ENCODE measurements around the gene DES.

DES gene

DNA sequence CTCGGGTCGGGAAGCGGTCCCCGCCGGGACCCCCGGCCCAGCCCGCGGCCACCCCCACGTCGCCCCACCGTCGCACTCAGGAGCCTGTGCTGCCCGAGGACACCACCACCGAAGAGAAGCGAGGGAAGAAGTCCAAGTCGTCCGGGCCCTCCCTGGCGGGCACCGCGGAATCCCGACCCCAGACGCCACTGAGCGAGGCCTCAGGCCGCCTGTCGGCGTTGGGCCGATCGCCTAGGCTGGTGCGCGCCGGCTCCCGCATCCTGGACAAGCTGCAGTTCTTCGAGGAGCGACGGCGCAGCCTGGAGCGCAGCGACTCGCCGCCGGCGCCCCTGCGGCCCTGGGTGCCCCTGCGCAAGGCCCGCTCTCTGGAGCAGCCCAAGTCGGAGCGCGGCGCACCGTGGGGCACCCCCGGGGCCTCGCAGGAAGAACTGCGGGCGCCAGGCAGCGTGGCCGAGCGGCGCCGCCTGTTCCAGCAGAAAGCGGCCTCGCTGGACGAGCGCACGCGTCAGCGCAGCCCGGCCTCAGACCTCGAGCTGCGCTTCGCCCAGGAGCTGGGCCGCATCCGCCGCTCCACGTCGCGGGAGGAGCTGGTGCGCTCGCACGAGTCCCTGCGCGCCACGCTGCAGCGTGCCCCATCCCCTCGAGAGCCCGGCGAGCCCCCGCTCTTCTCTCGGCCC lies 30.1 kb downstream of the DES start:
- Histone ChIP-seq H3K27ac (ENCODE audit: low read depth, low read length, severe bottlenecking) (no peak overlapping the region), H3K9me3 (ENCODE audit: control insufficient read depth, low read length) (no peaks in the 10 kb centered on the region), H3K4me1 (ENCODE audit: control insufficient read depth, insufficient read depth, low read length, poor library complexity, severe bottlenecking) (peaks cover 51% of the 10 kb centered on the region), H3K36me3 (ENCODE audit: control insufficient read depth, insufficient read depth, low read length) (peaks cover 32% of the 10 kb centered on the region), H3K4me3 (ENCODE audit: extremely low read depth, insufficient read depth, low read length, poor library complexity, severe bottlenecking) (no peak overlapping the region)
- WGBS, 2 experiments (ENCODE audit: insufficient coverage in 2 of 2): 96% methylated on average over 65 to 86 of the region's 88 CpGs

DNA sequence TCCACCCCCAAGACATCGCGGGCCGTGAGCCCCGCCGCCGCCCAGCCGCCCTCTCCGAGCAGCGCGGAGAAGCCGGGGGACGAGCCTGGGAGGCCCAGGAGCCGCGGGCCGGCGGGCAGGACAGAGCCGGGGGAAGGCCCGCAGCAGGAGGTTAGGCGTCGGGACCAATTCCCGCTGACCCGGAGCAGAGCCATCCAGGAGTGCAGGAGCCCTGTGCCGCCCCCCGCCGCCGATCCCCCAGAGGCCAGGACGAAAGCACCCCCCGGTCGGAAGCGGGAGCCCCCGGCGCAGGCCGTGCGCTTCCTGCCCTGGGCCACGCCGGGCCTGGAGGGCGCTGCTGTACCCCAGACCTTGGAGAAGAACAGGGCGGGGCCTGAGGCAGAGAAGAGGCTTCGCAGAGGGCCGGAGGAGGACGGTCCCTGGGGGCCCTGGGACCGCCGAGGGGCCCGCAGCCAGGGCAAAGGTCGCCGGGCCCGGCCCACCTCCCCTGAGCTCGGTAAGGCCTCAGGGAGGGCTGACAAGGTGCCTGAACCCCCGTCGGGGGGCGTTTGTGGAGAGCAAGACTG lies 30.7 kb downstream of the DES start:
- WGBS, 2 experiments (ENCODE audit: insufficient coverage in 2 of 2): 88 to 90% methylated on average over 47 to 49 of the region's 51 CpGs
- H3K4me1 ChIP-seq (ENCODE audit: control insufficient read depth, insufficient read depth, low read length, poor library complexity, severe bottlenecking): peaks cover 57% of the 10 kb centered on the region
- no peak overlapping the region for H3K4me3 ChIP-seq (ENCODE audit: extremely low read depth, insufficient read depth, low read length, poor library complexity, severe bottlenecking)
- no peaks in the 10 kb centered on the region for H3K9me3 ChIP-seq (ENCODE audit: control insufficient read depth, low read length)
- peaks cover 32% of the 10 kb centered on the region for H3K36me3 ChIP-seq (ENCODE audit: control insufficient read depth, insufficient read depth, low read length)
- no peak overlapping the region for H3K27ac ChIP-seq (ENCODE audit: low read depth, low read length, severe bottlenecking)

DNA sequence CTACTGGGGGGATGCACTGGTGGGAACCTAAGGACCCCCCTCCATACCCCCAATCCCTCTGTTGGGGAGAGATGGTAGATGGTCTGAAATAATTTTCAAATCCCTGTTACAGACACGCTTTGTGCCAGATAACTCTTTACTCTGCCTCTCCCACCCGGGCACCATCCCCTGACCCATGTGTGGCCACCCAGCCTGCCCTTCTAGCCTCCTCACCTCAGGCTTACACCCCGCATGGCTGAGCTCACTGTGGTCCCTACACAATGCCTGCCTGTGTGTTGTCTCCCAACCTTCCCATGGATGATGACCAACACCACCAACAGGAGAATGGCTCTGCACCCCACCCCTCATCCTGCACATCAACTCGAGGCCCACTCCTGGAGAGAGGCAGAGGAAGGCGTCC lies 31.4 kb downstream of the DES start:
- H3K4me1 ChIP-seq (ENCODE audit: control insufficient read depth, insufficient read depth, low read length, poor library complexity, severe bottlenecking): peaks cover 53% of the 10 kb centered on the region
- WGBS, 2 experiments (ENCODE audit: insufficient coverage in 2 of 2): 94 to 100% methylated on average over 5 of the region's 5 CpGs
- H3K4me3 ChIP-seq (ENCODE audit: extremely low read depth, insufficient read depth, low read length, poor library complexity, severe bottlenecking): no peak overlapping the region
- peaks cover 37% of the 10 kb centered on the region for H3K36me3 ChIP-seq (ENCODE audit: control insufficient read depth, insufficient read depth, low read length)
- H3K27ac ChIP-seq (ENCODE audit: low read depth, low read length, severe bottlenecking): no peak overlapping the region
- H3K9me3 ChIP-seq (ENCODE audit: control insufficient read depth, low read length): no peaks in the 10 kb centered on the region

DNA sequence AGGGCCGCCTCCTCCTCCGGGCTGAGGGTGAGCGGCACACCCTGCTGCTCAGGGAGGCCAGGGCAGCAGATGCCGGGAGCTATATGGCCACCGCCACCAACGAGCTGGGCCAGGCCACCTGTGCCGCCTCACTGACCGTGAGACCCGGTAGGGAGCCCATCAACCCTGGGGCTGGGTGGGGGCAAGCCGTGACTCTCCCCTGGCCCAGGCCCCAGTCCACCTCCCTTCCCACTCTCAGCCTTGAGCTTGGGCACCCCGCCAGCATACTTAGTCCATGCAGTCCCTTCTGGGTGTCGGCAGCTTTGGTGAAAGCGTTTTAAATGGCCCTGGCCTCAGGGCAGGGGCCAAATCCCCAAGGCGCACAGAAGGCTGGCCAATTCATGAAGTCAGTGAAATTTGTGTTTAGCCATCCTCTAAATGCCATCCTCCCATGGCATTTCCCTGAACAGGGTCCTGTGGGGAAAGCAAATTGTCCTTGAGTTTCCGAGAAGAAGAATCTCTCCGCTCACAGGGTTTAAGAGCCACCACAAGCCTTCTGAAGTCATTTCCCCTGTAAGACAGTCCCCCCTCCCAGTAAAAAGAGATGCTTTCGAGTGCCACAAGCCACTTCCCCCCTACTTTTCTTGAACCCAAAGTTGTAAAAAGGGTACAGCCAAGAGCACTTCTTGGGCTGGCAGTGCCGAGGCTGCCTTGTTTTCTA lies 33.6 kb downstream of the DES start:
- Histone ChIP-seq H3K27ac (ENCODE audit: low read depth, low read length, severe bottlenecking) (no peak overlapping the region), H3K4me3 (ENCODE audit: extremely low read depth, insufficient read depth, low read length, poor library complexity, severe bottlenecking) (no peak overlapping the region), H3K9me3 (ENCODE audit: control insufficient read depth, low read length) (no peaks in the 10 kb centered on the region), H3K36me3 (ENCODE audit: control insufficient read depth, insufficient read depth, low read length) (peaks cover 49% of the 10 kb centered on the region), H3K4me1 (ENCODE audit: control insufficient read depth, insufficient read depth, low read length, poor library complexity, severe bottlenecking) (peaks cover 33% of the 10 kb centered on the region)
- 94 to 96% methylated on average over 17 of the region's 18 CpGs for WGBS, 2 experiments (ENCODE audit: insufficient coverage in 2 of 2)

DNA sequence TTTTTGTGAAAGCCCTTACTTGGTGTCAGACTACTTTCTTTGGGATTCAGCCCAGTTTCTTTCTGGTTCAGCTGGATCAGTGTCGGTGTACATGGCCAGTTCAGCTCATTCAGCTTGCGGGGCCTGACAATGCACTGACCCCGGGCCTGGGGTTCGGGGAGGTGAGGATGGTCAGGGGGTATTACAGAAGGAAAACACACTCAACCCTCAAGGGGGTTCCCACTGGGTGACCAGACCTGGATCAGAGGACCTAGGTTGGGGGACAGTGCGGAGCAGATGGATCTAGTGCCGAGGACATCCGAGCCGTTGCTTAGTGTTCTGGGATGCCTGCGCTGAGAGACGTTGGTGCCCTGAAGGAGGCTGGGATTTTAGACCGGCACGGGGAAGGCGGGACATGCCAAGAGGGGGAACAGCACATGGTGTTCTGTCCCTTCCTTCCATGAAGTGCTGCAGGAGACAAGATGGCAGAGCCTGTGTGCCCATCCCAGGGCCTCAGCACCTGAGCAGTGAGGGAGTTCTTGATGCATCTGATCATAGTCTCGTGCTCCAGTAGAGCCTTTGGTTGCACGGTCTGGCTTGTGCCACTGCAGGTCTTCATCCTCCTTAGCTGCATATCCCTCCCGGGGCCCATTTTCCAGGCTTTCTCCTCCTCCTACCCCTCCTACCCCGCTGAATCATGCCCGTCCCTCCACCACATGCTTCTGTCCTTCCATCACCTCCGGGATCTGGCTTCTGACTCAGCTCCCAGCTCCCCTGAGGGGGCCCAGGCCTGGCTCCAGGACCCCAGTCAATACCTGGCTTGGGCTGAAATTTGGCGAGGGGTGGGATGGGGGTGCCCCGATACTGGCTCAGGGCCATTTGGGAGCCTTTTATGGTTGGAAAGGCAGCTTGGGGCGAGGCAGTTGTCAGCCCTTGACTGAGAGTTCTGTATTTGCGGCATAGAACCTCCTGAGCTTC lies 34.5 kb downstream of the DES start:
- peaks cover 29% of the 10 kb centered on the region for H3K4me1 ChIP-seq (ENCODE audit: control insufficient read depth, insufficient read depth, low read length, poor library complexity, severe bottlenecking)
- H3K36me3 ChIP-seq (ENCODE audit: control insufficient read depth, insufficient read depth, low read length): peaks cover 49% of the 10 kb centered on the region
- no peaks in the 10 kb centered on the region for H3K9me3 ChIP-seq (ENCODE audit: control insufficient read depth, low read length)
- no peak overlapping the region for H3K4me3 ChIP-seq (ENCODE audit: extremely low read depth, insufficient read depth, low read length, poor library complexity, severe bottlenecking)
- 70 to 75% methylated on average over 18 to 22 of the region's 23 CpGs for WGBS, 2 experiments (ENCODE audit: insufficient coverage in 2 of 2)
- peak overlapping the region; percentile 87 for H3K27ac ChIP-seq (ENCODE audit: low read depth, low read length, severe bottlenecking)

DNA sequence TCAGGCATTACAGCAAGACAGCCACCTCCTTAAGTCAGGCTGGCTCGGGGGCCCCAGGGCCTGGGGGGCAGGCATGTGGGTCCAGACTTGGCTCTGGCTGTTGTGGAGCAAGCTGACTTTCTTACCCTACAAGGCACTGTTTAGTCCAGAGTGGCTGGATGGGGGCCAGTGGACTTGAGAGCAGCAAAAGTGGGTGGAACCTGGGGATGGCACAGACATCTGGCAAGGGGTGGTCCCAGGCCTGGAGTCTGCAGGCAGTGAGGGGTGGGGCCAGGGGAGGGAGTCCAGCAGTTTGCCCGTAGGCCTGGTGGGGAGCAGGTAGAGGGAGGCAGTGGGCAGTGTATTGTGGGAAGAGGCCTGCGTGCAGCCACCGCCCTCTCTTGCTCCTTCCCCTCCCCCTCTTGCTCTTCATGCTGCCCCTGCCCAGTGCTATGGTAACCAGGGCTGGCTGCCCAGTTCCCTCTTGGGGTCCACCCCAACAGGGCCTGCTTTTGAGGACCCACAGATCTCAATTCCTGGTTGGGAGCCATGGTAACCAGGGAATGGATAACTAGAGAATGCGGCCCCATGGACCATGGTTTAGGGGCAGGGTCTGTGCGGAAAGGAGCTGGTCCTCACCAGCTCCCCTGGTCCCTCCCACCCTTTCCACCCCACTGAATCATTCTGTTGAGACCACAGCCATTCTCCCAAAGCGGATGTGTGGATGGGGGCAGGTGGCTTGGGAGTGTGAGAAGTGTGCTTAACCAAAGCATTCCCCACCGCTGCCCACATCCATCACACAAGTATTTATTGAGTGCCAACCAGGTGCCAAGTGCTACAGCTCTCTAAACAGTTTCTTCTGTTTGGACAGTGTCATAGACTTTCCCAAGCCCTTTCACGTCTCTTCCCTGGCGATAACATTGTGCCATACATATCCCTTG lies 35.8 kb downstream of the DES start:
- H3K4me3 ChIP-seq (ENCODE audit: extremely low read depth, insufficient read depth, low read length, poor library complexity, severe bottlenecking): no peak overlapping the region
- 88 to 91% methylated on average over 5 of the region's 10 CpGs for WGBS, 2 experiments (ENCODE audit: insufficient coverage in 2 of 2)
- peak overlapping the region; percentile 87 for H3K27ac ChIP-seq (ENCODE audit: low read depth, low read length, severe bottlenecking)

DNA sequence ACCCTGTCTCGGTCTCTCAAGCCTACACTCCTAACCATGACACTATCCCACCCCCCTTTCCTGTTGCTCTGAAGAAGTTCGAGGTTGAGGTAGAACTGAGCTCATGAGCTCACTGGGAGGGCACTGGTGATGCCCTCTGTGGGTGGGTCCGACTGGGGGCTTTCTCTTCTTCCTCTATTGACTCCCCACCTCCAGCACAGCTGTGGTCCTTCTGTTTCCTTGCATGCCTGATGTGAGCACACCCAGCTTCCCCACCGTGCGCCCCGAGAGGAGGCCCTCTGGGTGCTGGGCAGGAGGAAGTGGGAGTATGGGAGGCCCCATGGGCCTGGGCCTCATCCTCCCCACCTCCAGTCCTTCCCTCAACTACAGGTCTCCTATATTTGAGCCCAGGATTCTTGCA lies 37.4 kb downstream of the DES start:
- WGBS, 2 experiments (ENCODE audit: insufficient coverage in 2 of 2): 100% methylated on average over 1 of the region's 6 CpGs
- Histone ChIP-seq H3K36me3 (ENCODE audit: control insufficient read depth, insufficient read depth, low read length) (peaks cover 25% of the 10 kb centered on the region), H3K4me3 (ENCODE audit: extremely low read depth, insufficient read depth, low read length, poor library complexity, severe bottlenecking) (no peak overlapping the region), H3K27ac (ENCODE audit: low read depth, low read length, severe bottlenecking) (no peak overlapping the region), H3K4me1 (ENCODE audit: control insufficient read depth, insufficient read depth, low read length, poor library complexity, severe bottlenecking) (peaks cover 52% of the 10 kb centered on the region), H3K9me3 (ENCODE audit: control insufficient read depth, low read length) (no peaks in the 10 kb centered on the region)

More for the DNA sequence above, 35.8 kb downstream of the DES start:
- Histone ChIP-seq H3K4me1 (ENCODE audit: control insufficient read depth, insufficient read depth, low read length, poor library complexity, severe bottlenecking) (peaks cover 40% of the 10 kb centered on the region), H3K9me3 (ENCODE audit: control insufficient read depth, low read length) (no peaks in the 10 kb centered on the region), H3K36me3 (ENCODE audit: control insufficient read depth, insufficient read depth, low read length) (peaks cover 41% of the 10 kb centered on the region)

DNA sequence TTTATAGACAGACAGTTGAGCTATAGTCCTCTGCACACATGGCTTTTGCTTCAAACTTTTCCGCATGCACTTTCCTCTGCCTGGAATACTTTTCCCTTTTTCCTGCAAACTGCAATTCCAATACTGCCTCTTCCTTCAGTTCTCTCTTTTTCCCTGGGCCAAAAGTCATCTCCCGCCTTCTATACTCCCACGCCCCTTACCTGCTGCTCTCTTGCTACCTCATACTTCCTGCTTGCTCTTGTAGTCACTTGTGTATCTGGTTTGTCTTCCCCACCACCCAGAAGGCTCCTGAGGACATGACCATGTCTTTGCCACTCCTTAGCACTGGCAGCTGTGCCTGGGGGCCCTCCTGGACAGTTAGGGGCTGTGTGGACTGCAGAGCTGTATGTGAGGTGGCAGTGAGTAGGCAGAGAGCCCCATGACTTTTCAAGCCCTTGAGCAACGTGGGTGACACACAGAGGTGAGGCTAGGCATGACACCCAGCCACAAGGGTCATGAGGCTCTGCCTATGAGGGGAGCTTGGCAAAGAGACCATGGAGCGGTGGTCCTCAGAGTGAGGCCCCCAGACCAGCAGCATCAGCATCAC lies 39.7 kb downstream of the DES start:
- Histone ChIP-seq H3K4me3 (ENCODE audit: extremely low read depth, insufficient read depth, low read length, poor library complexity, severe bottlenecking) (no peak overlapping the region), H3K4me1 (ENCODE audit: control insufficient read depth, insufficient read depth, low read length, poor library complexity, severe bottlenecking) (peaks cover 58% of the 10 kb centered on the region), H3K27ac (ENCODE audit: low read depth, low read length, severe bottlenecking) (no peak overlapping the region), H3K9me3 (ENCODE audit: control insufficient read depth, low read length) (no peaks in the 10 kb centered on the region), H3K36me3 (ENCODE audit: control insufficient read depth, insufficient read depth, low read length) (peaks cover 32% of the 10 kb centered on the region)
- WGBS, 2 experiments (ENCODE audit: insufficient coverage in 2 of 2): 77 to 79% methylated on average over 4 of the region's 5 CpGs

DNA sequence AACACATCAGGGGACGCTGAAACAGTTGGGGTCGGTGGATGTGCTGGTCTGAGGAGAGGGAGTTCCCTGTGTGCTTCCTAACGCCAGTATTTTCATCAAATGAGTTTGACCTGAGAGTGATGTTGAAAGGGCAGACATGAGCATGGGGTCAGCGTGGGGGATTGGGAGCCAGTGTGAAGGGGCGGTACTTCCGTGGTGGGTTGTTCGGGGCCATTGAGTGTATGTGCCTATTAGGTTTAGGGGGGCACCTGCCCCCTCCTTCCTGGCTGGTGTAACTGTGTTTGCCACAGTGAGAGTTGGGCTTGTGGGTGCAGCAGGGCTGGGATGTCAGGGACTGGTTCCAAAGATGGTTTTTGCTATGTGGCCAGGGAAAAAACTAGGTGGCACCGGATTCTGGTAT lies 40.8 kb downstream of the DES start:
- H3K36me3 ChIP-seq (ENCODE audit: control insufficient read depth, insufficient read depth, low read length): peaks cover 35% of the 10 kb centered on the region
- WGBS, 2 experiments (ENCODE audit: insufficient coverage in 2 of 2): 86 to 91% methylated on average over 7 to 8 of the region's 8 CpGs

More for the DNA sequence above, 40.8 kb downstream of the DES start:
- Histone ChIP-seq H3K4me1 (ENCODE audit: control insufficient read depth, insufficient read depth, low read length, poor library complexity, severe bottlenecking) (peaks cover 47% of the 10 kb centered on the region), H3K27ac (ENCODE audit: low read depth, low read length, severe bottlenecking) (no peak overlapping the region), H3K4me3 (ENCODE audit: extremely low read depth, insufficient read depth, low read length, poor library complexity, severe bottlenecking) (no peak overlapping the region), H3K9me3 (ENCODE audit: control insufficient read depth, low read length) (no peaks in the 10 kb centered on the region)
